ENCODE measurements around the gene PSMC5. TPM values are rescaled to one million over a fixed set of nuclear protein-coding genes. Genes with fewer than 3 reads are reported as not detected.

Gene PSMC5
- total RNA-seq, 6 donors from 2014 or later: 55.2 to 118 (median 88.1) TPM

DNA sequence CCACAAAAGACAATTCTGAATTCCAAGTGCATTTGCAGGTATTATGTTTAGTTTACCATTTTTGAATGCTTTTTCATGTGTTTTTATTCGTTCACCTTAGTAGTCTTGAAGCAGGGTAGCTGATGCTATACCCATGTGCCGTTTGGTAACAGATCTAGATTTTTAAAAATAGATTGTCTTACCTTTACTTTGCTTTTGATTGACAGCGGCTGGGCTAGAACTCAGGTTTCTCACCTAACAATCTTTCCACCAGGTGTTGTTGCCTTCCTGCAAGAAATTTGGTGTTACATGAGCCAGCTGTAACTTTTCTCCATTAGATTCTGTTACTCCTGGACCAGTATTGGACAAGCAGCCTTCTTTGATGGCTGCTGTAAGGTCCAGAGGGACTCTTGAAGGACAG, 1.7 kb downstream of the PSMC5 start:
- ATAC-seq (ENCODE audit: low FRiP score in 2 of 2): no peak
- WGBS, 2 donors: 96 to 97% methylated on average over 3 of the region's 3 CpGs
- Histone ChIP-seq H3K27me3 (no peaks in the 10 kb centered on the region), H3K36me3 (peaks cover 49 to 71% (median 65%) of the 10 kb centered on the region in 4 donors), H3K4me3 (peak overlapping the region in 1 of 4 donors; percentile 80), H3K9me3 (no peaks in the 10 kb centered on the region), H3K27ac (no peak overlapping the region), H3K4me1 (peaks cover 24 to 36% (median 28%) of the 10 kb centered on the region in 4 donors)
- DNase-seq: no peak
- TF ChIP-seq POLR2A (IDR thresholded peaks at IDR 0.05) (no peak), EP300 (IDR thresholded peaks at IDR 0.05) (no peak), POLR2AphosphoS5 (IDR thresholded peaks at IDR 0.05) (no peak)
- TF ChIP-seq, protein P1, sequence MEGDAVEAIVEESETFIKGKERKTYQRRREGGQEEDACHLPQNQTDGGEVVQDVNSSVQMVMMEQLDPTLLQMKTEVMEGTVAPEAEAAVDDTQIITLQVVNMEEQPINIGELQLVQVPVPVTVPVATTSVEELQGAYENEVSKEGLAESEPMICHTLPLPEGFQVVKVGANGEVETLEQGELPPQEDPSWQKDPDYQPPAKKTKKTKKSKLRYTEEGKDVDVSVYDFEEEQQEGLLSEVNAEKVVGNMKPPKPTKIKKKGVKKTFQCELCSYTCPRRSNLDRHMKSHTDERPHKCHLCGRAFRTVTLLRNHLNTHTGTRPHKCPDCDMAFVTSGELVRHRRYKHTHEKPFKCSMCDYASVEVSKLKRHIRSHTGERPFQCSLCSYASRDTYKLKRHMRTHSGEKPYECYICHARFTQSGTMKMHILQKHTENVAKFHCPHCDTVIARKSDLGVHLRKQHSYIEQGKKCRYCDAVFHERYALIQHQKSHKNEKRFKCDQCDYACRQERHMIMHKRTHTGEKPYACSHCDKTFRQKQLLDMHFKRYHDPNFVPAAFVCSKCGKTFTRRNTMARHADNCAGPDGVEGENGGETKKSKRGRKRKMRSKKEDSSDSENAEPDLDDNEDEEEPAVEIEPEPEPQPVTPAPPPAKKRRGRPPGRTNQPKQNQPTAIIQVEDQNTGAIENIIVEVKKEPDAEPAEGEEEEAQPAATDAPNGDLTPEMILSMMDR (IDR thresholded peaks at IDR 0.05): no peak

DNA sequence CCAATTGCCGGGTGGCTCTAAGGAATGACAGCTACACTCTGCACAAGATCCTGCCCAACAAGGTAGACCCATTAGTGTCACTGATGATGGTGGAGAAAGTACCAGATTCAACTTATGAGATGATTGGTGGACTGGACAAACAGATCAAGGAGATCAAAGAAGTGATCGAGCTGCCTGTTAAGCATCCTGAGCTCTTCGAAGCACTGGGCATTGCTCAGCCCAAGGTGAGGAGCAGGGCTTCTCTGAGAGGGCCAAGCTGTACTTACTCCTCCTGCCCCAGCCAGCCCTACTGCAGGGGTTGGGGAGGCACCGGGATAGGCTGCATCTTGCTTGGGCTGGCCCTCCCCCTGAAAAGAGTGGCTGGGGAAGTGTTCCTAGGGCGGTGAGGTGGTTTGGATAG, 3.0 kb downstream of the PSMC5 start:
- DNase-seq (no peak), ATAC-seq (ENCODE audit: low FRiP score in 2 of 2) (no peak)
- Histone ChIP-seq H3K27ac (peak overlapping the region in 1 of 4 donors; percentile 13), H3K4me3 (no peak overlapping the region), H3K36me3 (peaks cover 44 to 71% (median 64%) of the 10 kb centered on the region in 4 donors), H3K9me3 (no peaks in the 10 kb centered on the region), H3K27me3 (no peaks in the 10 kb centered on the region), H3K4me1 (peaks cover 27 to 44% (median 36%) of the 10 kb centered on the region in 4 donors)
- 87 to 89% methylated on average over 5 of the region's 5 CpGs for WGBS, 2 donors
- TF ChIP-seq, protein P1 (IDR thresholded peaks at IDR 0.05): no peak
- TF ChIP-seq POLR2AphosphoS5 (IDR thresholded peaks at IDR 0.05) (no peak), POLR2A (IDR thresholded peaks at IDR 0.05) (no peak), EP300 (IDR thresholded peaks at IDR 0.05) (no peak)

DNA sequence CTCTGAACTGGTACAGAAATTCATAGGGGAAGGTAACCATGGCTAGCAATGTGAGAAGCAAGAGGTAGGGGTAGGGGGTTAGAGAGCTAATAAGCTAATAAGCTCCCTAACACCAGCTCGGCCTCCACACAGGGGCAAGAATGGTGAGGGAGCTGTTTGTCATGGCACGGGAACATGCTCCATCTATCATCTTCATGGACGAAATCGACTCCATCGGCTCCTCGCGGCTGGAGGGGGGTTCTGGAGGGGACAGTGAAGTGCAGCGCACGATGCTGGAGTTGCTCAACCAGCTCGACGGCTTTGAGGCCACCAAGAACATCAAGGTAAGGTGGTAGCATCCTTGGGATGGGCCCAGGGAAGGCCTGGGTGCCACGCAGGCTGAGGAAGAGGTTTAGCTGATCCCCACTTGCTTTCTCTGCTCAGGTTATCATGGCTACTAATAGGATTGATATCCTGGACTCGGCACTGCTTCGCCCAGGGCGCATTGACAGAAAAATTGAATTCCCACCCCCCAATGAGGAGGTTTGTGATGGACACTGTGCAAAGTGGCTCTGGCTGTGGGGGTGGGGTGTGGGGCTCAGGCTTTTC, 3.8 kb downstream of the PSMC5 start:
- Histone ChIP-seq H3K27ac (peak overlapping the region in 1 of 4 donors; percentile 2), H3K9me3 (no peaks in the 10 kb centered on the region), H3K4me1 (peaks cover 24 to 37% (median 33%) of the 10 kb centered on the region in 4 donors), H3K4me3 (no peak overlapping the region), H3K36me3 (peaks cover 44 to 75% (median 68%) of the 10 kb centered on the region in 4 donors), H3K27me3 (no peaks in the 10 kb centered on the region)
- TF ChIP-seq POLR2A (IDR thresholded peaks at IDR 0.05) (no peak), POLR2AphosphoS5 (IDR thresholded peaks at IDR 0.05) (no peak), EP300 (IDR thresholded peaks at IDR 0.05) (no peak)
- TF ChIP-seq, protein P1 (IDR thresholded peaks at IDR 0.05): no peak
- WGBS, 2 donors: 80 to 81% methylated on average over 13 to 15 of the region's 15 CpGs
- ATAC-seq (ENCODE audit: low FRiP score in 2 of 2) (no peak), DNase-seq (no peak)

DNA sequence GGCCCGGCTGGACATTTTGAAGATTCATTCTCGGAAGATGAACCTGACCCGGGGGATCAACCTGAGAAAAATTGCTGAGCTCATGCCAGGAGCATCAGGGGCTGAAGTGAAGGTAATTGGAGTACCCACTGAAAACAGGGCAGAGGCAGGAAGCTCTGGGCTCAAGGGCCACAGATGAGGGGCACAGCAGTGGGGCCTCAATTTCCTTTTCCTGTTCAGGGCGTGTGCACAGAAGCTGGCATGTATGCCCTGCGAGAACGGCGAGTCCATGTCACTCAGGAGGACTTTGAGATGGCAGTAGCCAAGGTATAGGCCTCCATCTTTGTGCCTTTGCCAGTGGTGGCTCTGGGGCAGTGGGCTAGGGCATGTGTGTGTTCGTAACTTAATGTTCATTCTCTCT, 4.3 kb downstream of the PSMC5 start:
- H3K4me3 ChIP-seq: no peak overlapping the region
- no peak overlapping the region for H3K27ac ChIP-seq
- TF ChIP-seq, protein P1 (IDR thresholded peaks at IDR 0.05): no peak
- no peak for TF ChIP-seq POLR2A (IDR thresholded peaks at IDR 0.05)
- TF ChIP-seq POLR2AphosphoS5 (IDR thresholded peaks at IDR 0.05): no peak
- TF ChIP-seq EP300 (IDR thresholded peaks at IDR 0.05): no peak
- no peaks in the 10 kb centered on the region for H3K9me3 ChIP-seq
- ATAC-seq (ENCODE audit: low FRiP score in 2 of 2) (no peak), DNase-seq (no peak)
- H3K36me3 ChIP-seq: peaks cover 45 to 78% (median 69%) of the 10 kb centered on the region in 4 donors
- no peaks in the 10 kb centered on the region for H3K27me3 ChIP-seq
- WGBS, 2 donors: 52 to 58% methylated on average over 7 to 8 of the region's 8 CpGs
- H3K4me1 ChIP-seq: peaks cover 19 to 32% (median 29%) of the 10 kb centered on the region in 4 donors

DNA sequence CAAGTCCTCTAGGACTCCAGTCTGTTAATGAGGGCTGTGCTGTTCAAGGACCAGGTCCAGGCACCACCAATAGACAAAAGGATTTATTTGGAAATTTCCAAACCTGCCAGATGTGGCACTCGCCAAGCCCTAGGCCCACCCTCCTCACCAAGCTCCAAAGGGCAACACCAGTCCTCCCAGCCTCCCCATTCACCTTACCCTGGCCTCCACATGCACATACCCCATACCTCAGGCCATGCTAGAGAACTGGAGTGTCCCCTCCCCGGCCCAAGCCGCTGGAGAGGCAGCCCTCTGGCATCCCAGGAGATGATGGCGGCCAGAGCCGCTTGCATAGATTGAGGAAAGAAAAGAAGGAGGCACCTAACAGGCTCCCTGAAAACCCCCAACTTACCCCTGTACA, 4.8 kb downstream of the PSMC5 start:
- Histone ChIP-seq H3K4me3 (no peak overlapping the region), H3K27ac (no peak overlapping the region), H3K27me3 (no peaks in the 10 kb centered on the region), H3K9me3 (no peaks in the 10 kb centered on the region), H3K36me3 (peaks cover 49 to 83% (median 74%) of the 10 kb centered on the region in 4 donors), H3K4me1 (peaks cover 19 to 33% (median 29%) of the 10 kb centered on the region in 4 donors)
- no peak for DNase-seq
- ATAC-seq (ENCODE audit: low FRiP score in 2 of 2): no peak
- 84 to 88% methylated on average over 2 to 5 of the region's 5 CpGs for WGBS, 2 donors
- TF ChIP-seq, protein P1 (IDR thresholded peaks at IDR 0.05): no peak
- TF ChIP-seq POLR2A (IDR thresholded peaks at IDR 0.05): no peak
- no peak for TF ChIP-seq EP300 (IDR thresholded peaks at IDR 0.05)
- TF ChIP-seq POLR2AphosphoS5 (IDR thresholded peaks at IDR 0.05): no peak
